Measurements from ENCODE around the gene RYK.

GRCh38 chr3:134198414-134198813 is 52.2 kb downstream of the RYK start:
- TF ChIP-seq GATA2 (IDR thresholded peaks at IDR 0.05; ENCODE audit: low read depth, low read length) (no peak), GATA3 (IDR thresholded peaks at IDR 0.05; ENCODE audit: low read depth, low read length) (no peak)

All from SH-SY5Y (cell line).